GM10847 (cell line): ENCODE data around the gene RAB33A.

Experiments
- POLR2A ChIP-seq: IDR thresholded peaks from 2 replicates; pipeline ENCODE4 v1.6.1; 2011; ENCODE audit not compliant: insufficient read length; ENCODE audit errors: extremely low read depth

RAB33A gene

GRCh38 chrX:130190801-130191200 lies 19.0 kb downstream of the RAB33A start:
- TF ChIP-seq POLR2A, result no peak

- no peak for TF ChIP-seq POLR2A
Observed at GRCh38 chrX:130196466-130196865, 24.7 kb downstream of the RAB33A start.

- no peak for TF ChIP-seq POLR2A
Observed at GRCh38 chrX:130197464-130197863, 25.7 kb downstream of the RAB33A start.

GRCh38 chrX:130204647-130205046 lies 32.9 kb downstream of the RAB33A start:
- no peak for TF ChIP-seq POLR2A

- TF ChIP-seq POLR2A, result no peak
Observed at GRCh38 chrX:130211415-130212186, 39.8 kb downstream of the RAB33A start.

GRCh38 chrX:130212371-130212770 lies 40.6 kb downstream of the RAB33A start:
- TF ChIP-seq POLR2A, result no peak

GRCh38 chrX:130213376-130213775 lies 41.6 kb downstream of the RAB33A start:
- no peak for TF ChIP-seq POLR2A

- no peak for TF ChIP-seq POLR2A
Observed at GRCh38 chrX:130216320-130216719, 44.6 kb downstream of the RAB33A start.

GRCh38 chrX:130224810-130225209 lies 53.0 kb downstream of the RAB33A start:
- no peak for TF ChIP-seq POLR2A

- no peak for TF ChIP-seq POLR2A
Observed at GRCh38 chrX:130228871-130229270, 57.1 kb downstream of the RAB33A start.
